NOMO-1 treated with dmso at 0.1 percent for 144 hours (cell line): ENCODE data around the gene SPIRE1.
"Not testable (repeated sequence)": the region's sequence is repeated elsewhere in the genome, so short reads cannot be mapped to it uniquely, and the experiment has no call there.

Source experiments
- DNase-seq: peaks from one replicate; lab custom pipeline; 2025; ENCODE audit not compliant: unreplicated experiment; lab: John Stamatoyannopoulos, UW

The SPIRE1 gene

DNA sequence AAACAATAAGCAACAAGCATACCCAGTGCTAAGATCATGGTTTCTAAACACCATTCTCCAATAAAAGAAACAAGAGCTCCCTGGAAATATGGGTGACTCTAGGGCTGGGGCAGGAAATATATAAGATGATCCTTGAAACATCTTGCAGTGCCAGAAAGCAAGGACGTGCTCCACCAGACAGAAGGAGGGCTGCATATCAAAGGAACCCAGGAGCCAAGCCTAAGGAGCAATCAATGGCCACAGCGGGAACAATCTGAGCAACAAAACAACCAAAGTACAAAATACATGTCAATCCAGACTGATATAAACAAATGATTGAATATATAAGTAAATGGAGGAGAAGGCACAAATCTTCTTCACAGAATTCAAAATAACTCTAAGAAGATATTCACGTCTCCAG lies 10.1 kb downstream of the SPIRE1 start:
- no peak for DNase-seq

GRCh38 chr18:12645751-12646203 lies 12.1 kb downstream of the SPIRE1 start:
- no peak for DNase-seq

- no peak for DNase-seq
Measured at GRCh38 chr18:12645254-12645653, 12.7 kb downstream of the SPIRE1 start.

DNA sequence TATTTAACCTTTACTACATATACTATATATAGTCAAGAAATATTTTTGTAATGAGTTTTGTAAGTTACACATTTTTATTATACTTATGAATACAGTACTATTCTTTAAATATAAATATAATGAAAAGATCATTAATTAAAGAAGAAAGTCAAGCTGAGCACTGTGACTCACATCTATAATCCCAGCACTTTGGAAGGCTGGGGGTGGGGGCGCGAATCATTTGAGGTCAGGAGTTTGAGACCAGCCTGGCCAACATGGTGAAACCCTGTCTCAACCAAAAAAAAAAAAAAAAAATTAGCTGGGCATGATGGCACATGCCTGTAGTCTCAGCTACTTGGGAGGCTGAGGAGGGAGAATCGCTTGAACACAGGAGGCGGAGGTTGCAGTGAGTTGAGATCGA lies 14.2 kb downstream of the SPIRE1 start:
- DNase-seq, result not testable (repeated sequence)

- no peak for DNase-seq
Measured at GRCh38 chr18:12640881-12641200, 17.1 kb downstream of the SPIRE1 start.

DNA sequence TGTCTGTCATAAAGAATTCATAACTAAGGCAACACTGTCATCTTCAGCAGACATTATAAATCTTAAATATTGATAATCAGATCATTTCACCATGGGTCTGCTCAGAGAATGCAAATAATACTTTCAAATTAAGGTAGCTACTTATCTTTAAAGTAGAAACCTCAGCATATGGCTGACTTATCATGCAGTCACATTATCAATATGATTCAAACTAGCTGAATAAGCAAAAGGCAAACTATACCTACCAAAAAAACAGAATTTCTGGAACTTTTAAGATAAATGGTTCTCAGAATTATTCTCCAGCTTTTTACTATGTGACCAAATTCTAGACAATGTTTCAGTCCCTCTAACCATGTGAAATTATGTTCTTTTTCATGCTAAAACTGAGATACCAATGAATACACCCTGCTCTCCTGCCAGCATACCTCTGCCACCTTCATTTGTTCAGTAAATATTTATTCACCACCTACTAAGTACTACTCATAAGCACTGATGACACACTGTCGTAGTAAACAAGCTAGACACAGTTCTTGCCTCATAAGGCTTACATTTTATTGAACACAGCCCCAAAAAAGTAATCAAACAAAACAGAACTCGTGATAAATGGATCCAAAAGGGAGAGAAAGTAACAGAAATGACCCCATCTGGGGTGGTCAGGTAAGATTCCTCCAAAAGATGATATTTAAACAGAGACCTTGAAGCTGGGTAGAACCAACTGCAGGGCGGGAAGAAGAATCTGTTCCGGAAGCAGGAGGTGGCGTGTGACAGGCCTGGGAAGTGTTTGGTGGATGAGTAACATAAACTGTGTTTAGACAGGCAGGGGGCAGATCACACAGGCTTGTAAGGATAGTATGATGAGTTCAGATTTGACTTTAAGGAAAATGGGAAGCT lies 17.7 kb downstream of the SPIRE1 start:
- no peak for DNase-seq

- no peak for DNase-seq
Measured at GRCh38 chr18:12638644-12639124, 19.2 kb downstream of the SPIRE1 start.

- no peak for DNase-seq
Measured at GRCh38 chr18:12637901-12638643, 19.8 kb downstream of the SPIRE1 start.

DNA sequence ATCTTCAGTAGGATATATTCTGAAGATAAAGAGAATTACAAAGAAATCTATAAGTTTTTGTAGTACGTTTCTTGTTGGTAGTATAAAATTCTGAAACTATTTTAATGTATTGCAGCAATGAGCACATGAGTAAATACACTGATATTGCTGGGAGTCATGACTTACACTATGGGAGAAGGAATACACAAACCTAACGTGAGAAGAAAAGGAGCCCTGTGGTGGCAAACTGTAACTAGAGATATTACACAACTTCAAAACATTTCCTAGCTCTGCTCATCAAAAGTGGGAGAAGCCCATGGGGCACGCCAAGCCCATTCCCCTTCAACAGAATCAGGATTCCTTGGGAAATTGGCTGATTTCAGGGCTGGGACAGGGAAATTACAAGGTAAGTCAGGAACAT lies 20.5 kb downstream of the SPIRE1 start:
- no peak for DNase-seq

DNA sequence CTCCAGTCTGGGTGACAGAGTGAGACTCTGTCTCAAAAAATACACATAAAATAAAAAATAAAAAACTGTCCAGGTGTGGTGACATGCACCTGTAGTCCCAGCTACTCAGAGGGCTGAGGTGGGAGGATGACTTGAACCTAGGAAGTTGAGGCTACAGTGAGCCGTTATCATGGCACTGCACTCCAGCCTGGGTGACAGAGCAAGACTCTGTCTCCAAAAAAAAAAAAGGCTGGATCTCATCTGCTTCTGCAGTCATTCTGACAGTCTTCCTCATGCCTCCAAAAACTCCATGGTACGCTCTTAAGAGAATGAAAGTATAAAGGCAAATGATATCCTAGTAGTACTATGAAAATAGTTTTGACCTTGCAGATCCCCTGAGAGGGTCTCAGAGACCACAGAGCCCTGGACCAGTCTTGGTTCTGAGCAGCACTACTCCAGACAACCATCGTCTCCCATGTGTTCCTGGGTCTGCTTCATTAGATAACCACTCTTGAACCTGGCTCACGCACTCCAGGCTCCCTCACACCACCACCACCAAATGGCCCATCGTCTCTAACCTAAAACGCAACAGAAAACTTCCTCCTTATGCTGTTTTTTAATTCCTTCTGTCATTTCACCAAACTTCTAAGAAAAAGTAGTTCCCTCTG lies 26.0 kb downstream of the SPIRE1 start:
- no peak for DNase-seq

- DNase-seq, result no peak
Measured at GRCh38 chr18:12630136-12630535, 27.8 kb downstream of the SPIRE1 start.

DNA sequence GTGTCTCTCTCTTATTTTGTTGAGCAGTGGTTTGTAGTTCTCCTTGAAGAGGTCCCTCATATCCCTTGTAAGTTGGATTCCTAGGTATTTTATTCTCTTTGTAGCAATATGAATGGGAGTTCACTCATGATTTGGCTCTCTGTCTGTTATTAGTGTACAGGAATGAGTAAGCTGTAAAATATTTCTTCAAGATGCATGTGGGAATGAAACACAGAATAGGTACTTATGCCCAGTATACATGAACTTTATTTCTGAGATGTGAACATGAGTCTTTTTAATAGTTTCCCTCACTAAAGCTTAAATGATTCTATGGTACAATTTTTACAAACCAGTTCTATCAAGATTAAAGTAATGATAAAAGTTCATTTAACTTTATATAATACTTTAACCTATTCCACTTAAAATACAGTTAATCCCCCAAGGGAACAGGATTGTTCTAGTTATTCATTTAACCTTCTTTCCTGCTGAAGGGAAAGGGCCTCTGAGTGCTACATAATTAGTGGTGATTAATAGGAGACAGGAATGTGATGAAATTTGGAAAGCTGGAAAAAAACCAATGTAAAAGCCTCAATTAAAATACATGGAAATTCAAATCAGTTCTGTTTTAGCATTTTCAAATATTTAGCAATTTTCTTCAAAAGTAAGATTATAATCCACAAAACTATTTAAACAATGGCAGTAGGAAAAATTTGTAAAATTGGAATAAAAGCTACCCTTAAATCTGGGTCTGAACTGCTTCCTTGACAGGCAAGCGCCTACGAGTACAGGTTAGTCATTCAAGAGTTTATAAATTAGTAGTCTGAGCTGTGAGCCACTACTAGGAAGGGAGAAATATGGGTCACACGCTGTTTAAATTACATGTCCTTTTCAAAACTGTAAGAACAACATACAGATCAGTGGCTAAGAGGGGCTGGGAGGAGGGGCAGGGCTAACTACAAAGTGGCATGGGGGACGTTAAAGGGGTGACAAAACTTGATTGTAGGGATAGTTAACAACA lies 28.9 kb downstream of the SPIRE1 start:
- DNase-seq, result no peak

DNA sequence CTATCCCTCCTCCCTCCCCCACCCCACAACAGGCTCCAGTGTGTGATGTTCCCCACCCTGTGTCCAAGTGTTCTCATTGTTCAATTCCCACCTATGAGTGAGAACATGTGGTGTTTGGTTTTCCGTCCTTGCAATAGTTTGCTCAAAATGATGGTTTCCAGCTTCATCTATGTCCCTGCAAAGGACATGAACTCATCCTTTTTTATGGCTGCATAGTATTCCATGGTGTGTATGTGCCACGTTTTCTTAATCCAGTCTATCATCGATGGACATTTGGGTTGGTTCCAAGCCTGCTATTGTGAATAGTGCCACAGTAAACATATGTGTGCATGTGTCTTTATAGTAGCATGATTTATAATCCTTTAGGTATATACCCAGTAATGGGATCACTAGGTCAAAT lies 30.7 kb downstream of the SPIRE1 start:
- not testable (repeated sequence) for DNase-seq

DNA sequence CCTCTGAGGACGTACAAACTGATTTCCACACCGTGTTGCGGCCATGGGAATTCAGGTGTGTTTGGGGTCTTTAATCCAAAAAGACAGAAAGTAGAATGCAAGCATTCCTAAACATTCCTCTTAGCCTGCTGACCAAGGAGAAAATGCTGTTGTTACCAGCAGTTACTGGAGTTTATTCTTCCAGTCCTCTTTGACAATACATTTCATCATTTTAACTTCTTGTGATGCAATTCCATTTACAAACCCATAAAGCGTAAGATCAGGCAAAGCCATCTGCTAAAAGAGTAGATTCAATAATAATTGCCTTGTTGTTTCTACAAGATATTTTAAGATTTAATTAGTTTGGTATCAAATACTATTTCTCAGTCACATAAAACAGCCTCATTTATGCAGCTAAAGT lies 32.7 kb downstream of the SPIRE1 start:
- DNase-seq, result no peak

DNA sequence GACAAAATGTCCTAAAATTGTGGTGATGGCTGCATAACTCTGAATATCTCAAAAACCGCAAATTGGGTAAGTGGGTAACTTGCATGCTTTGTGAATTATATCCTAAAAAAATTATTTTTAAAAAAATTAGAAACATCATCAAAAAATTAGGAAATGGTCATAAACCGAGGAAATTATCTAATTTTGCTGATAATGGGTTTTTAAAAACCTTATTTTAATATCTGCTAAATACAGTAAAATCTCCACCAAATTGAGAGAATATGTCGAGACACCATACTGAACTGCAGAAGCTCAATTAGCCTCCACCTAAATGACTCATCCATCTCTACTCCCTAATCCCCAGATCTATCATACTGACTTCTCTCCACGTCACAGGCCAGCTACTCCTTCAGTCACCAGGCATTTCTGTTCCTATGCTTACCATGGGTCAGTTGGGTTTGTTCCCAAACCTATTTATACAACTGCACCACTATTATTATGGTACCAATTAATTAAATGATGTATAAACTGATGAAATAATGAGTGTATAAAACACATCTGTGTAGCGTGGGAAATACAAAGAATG lies 36.1 kb downstream of the SPIRE1 start:
- no peak for DNase-seq

- DNase-seq, result no peak
Measured at GRCh38 chr18:12615748-12616147, 42.2 kb downstream of the SPIRE1 start.

- DNase-seq, result no peak
Measured at GRCh38 chr18:12608301-12608700, 49.6 kb downstream of the SPIRE1 start.

GRCh38 chr18:12606592-12607315 lies 51.2 kb downstream of the SPIRE1 start:
- no peak for DNase-seq

DNA sequence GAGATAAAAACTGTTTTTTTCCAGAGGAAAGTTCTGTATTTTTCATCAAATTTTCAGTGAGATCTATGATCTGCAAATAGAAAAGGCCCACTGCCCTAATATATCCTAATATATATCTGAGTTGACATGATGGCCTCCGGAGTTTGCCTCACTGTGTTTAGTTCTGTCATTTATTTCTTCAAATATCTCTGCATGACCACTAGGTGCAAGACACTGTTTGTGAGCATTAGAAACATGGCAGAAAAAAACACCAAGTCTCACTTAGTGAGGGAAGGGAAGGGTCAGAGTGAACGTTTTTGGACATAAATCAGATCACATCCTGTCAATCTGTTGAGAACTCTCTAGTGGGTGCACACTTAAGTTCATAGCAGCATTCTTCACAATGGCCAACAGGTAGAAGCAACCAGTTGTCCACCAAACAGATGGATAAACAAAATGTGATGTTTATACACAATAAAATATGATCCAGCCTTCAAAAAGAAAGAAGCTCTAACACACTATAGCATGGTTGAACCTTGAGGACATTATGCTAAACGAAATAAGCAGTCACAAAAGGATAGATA lies 53.4 kb downstream of the SPIRE1 start:
- no peak for DNase-seq
